LNCaP clone FGC (cell line): ENCODE results near the gene MNAT1.

ENCODE experiments used
- DNase-seq: peaks from one replicate; pipeline ENCODE4 v3.0.0-alpha.2; 2011; ENCODE audit warnings: low read depth
- H3K4me3 ChIP-seq: 2 replicates; pipeline ENCODE4 v1.5.1; 2011; ENCODE audit warnings: mild to moderate bottlenecking, low read depth, low read length, control low read depth
- CTCF ChIP-seq: IDR thresholded peaks from 2 replicates; pipeline ENCODE4 v1.5.1; 2012; ENCODE audit warnings: mild to moderate bottlenecking; ENCODE audit not compliant: control insufficient read depth, insufficient read depth; ENCODE audit errors: extremely low read depth

MNAT1 gene

GRCh38 chr14:60943637-60944032 lies 209.1 kb downstream of the MNAT1 start:
- DNase-seq: no peak
- no peak overlapping the region for H3K4me3 ChIP-seq
- TF ChIP-seq CTCF: no peak

- H3K4me3 ChIP-seq: no peak overlapping the region
- peak; percentile 39 for DNase-seq
- TF ChIP-seq CTCF: no peak
Observed at GRCh38 chr14:60944204-60944603, 209.6 kb downstream of the MNAT1 start.

GRCh38 chr14:60945984-60946383 lies 211.4 kb downstream of the MNAT1 start:
- no peak for DNase-seq
- no peak for TF ChIP-seq CTCF
- H3K4me3 ChIP-seq: no peak overlapping the region

- no peak for TF ChIP-seq CTCF
- no peak for DNase-seq
- H3K4me3 ChIP-seq: no peak overlapping the region
Observed at GRCh38 chr14:60946773-60947172, 212.2 kb downstream of the MNAT1 start.

- TF ChIP-seq CTCF: no peak
- DNase-seq: no peak
Observed at GRCh38 chr14:60951776-60952435, 217.3 kb downstream of the MNAT1 start.

GRCh38 chr14:60956202-60956601 lies 221.6 kb downstream of the MNAT1 start:
- no peak overlapping the region for H3K4me3 ChIP-seq
- TF ChIP-seq CTCF: no peak

More at GRCh38 chr14:60951776-60952435, 217.3 kb downstream of the MNAT1 start:
- H3K4me3 ChIP-seq: no peak overlapping the region

GRCh38 chr14:60956632-60957031 lies 222.1 kb downstream of the MNAT1 start:
- H3K4me3 ChIP-seq: no peak overlapping the region
- no peak for TF ChIP-seq CTCF
- no peak for DNase-seq

More at GRCh38 chr14:60956202-60956601, 221.6 kb downstream of the MNAT1 start:
- DNase-seq: no peak
